Measurements from ENCODE around the gene LRP4. TPM values are rescaled to one million over a fixed set of nuclear protein-coding genes. Genes with fewer than 3 reads are reported as not detected.

Gene LRP4
- total and polyA plus RNA-seq, 2 of the 8 experiments (the other 6 are each of a cell fraction or from before 2014, with no cell fraction given): 5.4 to 22.1 TPM

GRCh38 chr11:46914910-46915309 lies 3.4 kb downstream of the LRP4 start (continued):
- TF ChIP-seq TAF7 (optimal IDR thresholded peaks at IDR 0.05; ENCODE audit: borderline replicate concordance, low read depth, low read length): no peak
- no peak for TF ChIP-seq HDAC2 (IDR thresholded peaks at IDR 0.05; ENCODE audit: borderline replicate concordance in 1 of 2, low read depth in 2 of 2, low read length in 2 of 2)
- no peak for TF ChIP-seq ZNF274 (IDR thresholded peaks at IDR 0.05; ENCODE audit: borderline replicate concordance, extremely low read depth, low read length)
- TF ChIP-seq EGR1 (IDR thresholded peaks at IDR 0.05; ENCODE audit: borderline replicate concordance, low read depth, low read length): no peak
- no peak for TF ChIP-seq YY1 (IDR thresholded peaks at IDR 0.05; ENCODE audit: low read depth, low read length)
- TF ChIP-seq KDM1A (IDR thresholded peaks at IDR 0.05; ENCODE audit: borderline replicate concordance, low read length): no peak
- no peak for TF ChIP-seq CREB1 (IDR thresholded peaks at IDR 0.05)
- TF ChIP-seq SIRT6 (IDR thresholded peaks at IDR 0.05; ENCODE audit: low read length): no peak
